ENCODE results near the gene JPH3.

JPH3 gene

GRCh38 chr16:87692176-87692575, 89.9 kb downstream of the JPH3 start:
- Histone ChIP-seq H3K36me3 (peaks cover 0 to 29% (median 0%) of the 10 kb centered on the region in 3 donors), H3K4me3 (no peak overlapping the region), H3K9me3 (no peaks in the 10 kb centered on the region), H3K4me1 (peaks cover 0 to 9% (median 5%) of the 10 kb centered on the region in 4 donors), H3K27me3 (peaks cover 0 to 48% of the 10 kb centered on the region in 2 donors), H3K27ac (no peak overlapping the region)
- TF ChIP-seq CTCF (IDR thresholded peaks at IDR 0.05): no peak
- DNase-seq: no peak
- intact Hi-C loops (cut with DNase I; ENCODE audit: low total_unique reads): no loop called here

GRCh38 chr16:87692756-87693155, 90.4 kb downstream of the JPH3 start:
- no peak overlapping the region for H3K4me3 ChIP-seq
- DNase-seq: no peak
- no peaks in the 10 kb centered on the region for H3K9me3 ChIP-seq
- peaks cover 0 to 42% of the 10 kb centered on the region in 2 donors for H3K27me3 ChIP-seq
- peaks cover 0 to 9% (median 5%) of the 10 kb centered on the region in 4 donors for H3K4me1 ChIP-seq
- TF ChIP-seq CTCF (IDR thresholded peaks at IDR 0.05): no peak
- peaks cover 0 to 35% (median 0%) of the 10 kb centered on the region in 3 donors for H3K36me3 ChIP-seq
- intact Hi-C loops (cut with DNase I; ENCODE audit: low total_unique reads): no loop called here
- H3K27ac ChIP-seq: no peak overlapping the region

GRCh38 chr16:87693827-87694226, 91.5 kb downstream of the JPH3 start:
- intact Hi-C loops (cut with DNase I; ENCODE audit: low total_unique reads): no loop called here
- DNase-seq: no peak
- H3K4me3 ChIP-seq: no peak overlapping the region
- TF ChIP-seq CTCF (IDR thresholded peaks at IDR 0.05): no peak
- peaks cover 0 to 45% (median 0%) of the 10 kb centered on the region in 3 donors for H3K36me3 ChIP-seq
- H3K27ac ChIP-seq: no peak overlapping the region
- H3K27me3 ChIP-seq: peaks cover 0 to 31% of the 10 kb centered on the region in 2 donors
- H3K4me1 ChIP-seq: peaks cover 0 to 9% (median 5%) of the 10 kb centered on the region in 4 donors
- H3K9me3 ChIP-seq: no peaks in the 10 kb centered on the region

- Histone ChIP-seq H3K36me3 (peaks cover 0 to 52% (median 0%) of the 10 kb centered on the region in 3 donors), H3K27me3 (peaks cover 0 to 24% of the 10 kb centered on the region in 2 donors), H3K4me3 (no peak overlapping the region), H3K4me1 (peaks cover 0 to 9% (median 5%) of the 10 kb centered on the region in 4 donors), H3K27ac (no peak overlapping the region), H3K9me3 (no peaks in the 10 kb centered on the region)
- TF ChIP-seq CTCF (IDR thresholded peaks at IDR 0.05): no peak
- intact Hi-C loops (cut with DNase I; ENCODE audit: low total_unique reads): no loop called here
- DNase-seq: no peak
Measured at GRCh38 chr16:87694441-87695125, 92.3 kb downstream of the JPH3 start.

- TF ChIP-seq CTCF (IDR thresholded peaks at IDR 0.05): no peak
- H3K4me1 ChIP-seq: peaks cover 0 to 9% (median 5%) of the 10 kb centered on the region in 4 donors
- H3K4me3 ChIP-seq: no peak overlapping the region
- H3K27me3 ChIP-seq: peaks cover 0 to 14% of the 10 kb centered on the region in 2 donors
- H3K36me3 ChIP-seq: peaks cover 0 to 61% (median 0%) of the 10 kb centered on the region in 3 donors
- H3K9me3 ChIP-seq: no peaks in the 10 kb centered on the region
- intact Hi-C loops (cut with DNase I; ENCODE audit: low total_unique reads): no loop called here
- no peak overlapping the region for H3K27ac ChIP-seq
- DNase-seq: no peak
Measured at GRCh38 chr16:87695534-87695933, 93.2 kb downstream of the JPH3 start.

All from tibial artery (tissue), 4 donors.